K562 (cell line): ENCODE measurements around the gene DLGAP1. TPM values are rescaled to one million over a fixed set of nuclear protein-coding genes. Genes with fewer than 3 reads are reported as not detected.

Experiments
- ATAC-seq: fragments of 200-7000 bp; cut with Tn5 transposase; 3 replicates; pipeline ENCODE4 v1.9.1; 2020; ENCODE audit warnings: moderate library complexity
- BruUV-seq: library from RNA; stranded (reverse); fragments of 400-500 nt; replicated peaks from 2 replicates; lab custom pipeline; 2021; lab: Mats Ljungman, UMichigan
- CTCF ChIA-PET: fragments of 300-600 bp; formaldehyde crosslinking; extraction: SDS; loops from one replicate; lab custom pipeline; 2021; ENCODE audit warnings: low intra/inter-chr PET ratio; lab: Yijun Ruan, JAX
- POLR2A ChIA-PET: fragments of 300-600, 350-650 bp; sonication (Branson Sonifier 250); formaldehyde crosslinking; extraction: SDS; loops from one replicate; lab custom pipeline; 2021; ENCODE audit warnings: antibody characterized with exemption, inconsistent platforms; lab: Yijun Ruan, JAX
- DNase-seq, 4 experiments: peaks; one replicate each; pipeline versions ENCODE4 v3.0.0 to v3.0.0-alpha.2; 2011 to 2018; ENCODE audit warnings: low spot score in 3 of 4, mixed read lengths in 3 of 4; ENCODE audit errors: extremely low read depth in 1 of 4
- FAIRE-seq: peaks from 2 replicates; lab custom pipeline; 2011; peaks lifted over from hg19 to GRCh38; lab: Jason Lieb, UNC
- H2AFZ ChIP-seq: 2 replicates; pipeline ENCODE4 v1.6.0; 2011; ENCODE audit warnings: low read depth, low read length, control low read depth, inconsistent platforms
- H3K27ac ChIP-seq: fragments of 200-600 bp; 3 replicates; pipeline ENCODE4 v1.8.0; 2011; ENCODE audit warnings: low read depth, mild to moderate bottlenecking, control low read depth, inconsistent platforms, low read length, moderate library complexity, mixed read lengths; ENCODE audit errors: extremely low read depth
- H3K27me3 ChIP-seq, 2 experiments: fragments of 300-600 bp in 1 of 2; 2 replicates in 1 of 2; 3 replicates in 1 of 2; pipeline versions ENCODE4 v1.6.0 to v1.8.0; 2011; ENCODE audit warnings: inconsistent platforms in 2 of 2, low read length in 2 of 2, mild to moderate bottlenecking in 1 of 2, mixed read lengths in 1 of 2, moderate library complexity in 1 of 2; ENCODE audit not compliant: control insufficient read depth in 2 of 2, insufficient read depth in 2 of 2
- H3K36me3 ChIP-seq: fragments of 300-600 bp; 3 replicates; pipeline ENCODE4 v1.8.0; 2011; ENCODE audit warnings: mild to moderate bottlenecking, low read length, inconsistent platforms; ENCODE audit not compliant: control insufficient read depth, insufficient read depth
- H3K4me1 ChIP-seq, 2 experiments: fragments of 200-600 bp in 1 of 2; replicated peaks in 1 of 2; 2 replicates in 1 of 2; 3 replicates in 1 of 2; pipeline versions ENCODE4 v1.5.1 to v1.8.0; 2011; ENCODE audit warnings: inconsistent platforms in 2 of 2, low read length in 2 of 2, mild to moderate bottlenecking in 1 of 2, mixed read lengths in 1 of 2, moderate library complexity in 1 of 2; ENCODE audit not compliant: control insufficient read depth in 2 of 2, insufficient read depth in 2 of 2
- H3K4me2 ChIP-seq: 2 replicates; pipeline ENCODE4 v1.6.1; 2011; ENCODE audit warnings: low read length, control low read depth, inconsistent platforms, mixed read lengths; ENCODE audit not compliant: insufficient read depth
- H3K4me3 ChIP-seq: fragments of 200-600 bp; sonication (generic), shearing (Covaris generic); 2 replicates; pipeline ENCODE4 v1.5.1; 2016; ENCODE audit warnings: control low read depth, inconsistent platforms
- H3K79me2 ChIP-seq: fragments of 200-600 bp; 3 replicates; pipeline ENCODE4 v1.8.0; 2011; ENCODE audit warnings: low read length, inconsistent platforms; ENCODE audit not compliant: control insufficient read depth, insufficient read depth
- H3K9ac ChIP-seq, 2 experiments: 2 replicates each; pipeline versions ENCODE4 v1.6.0 to v1.6.1; 2011; ENCODE audit warnings: low read depth in 2 of 2, low read length in 2 of 2, control low read depth in 1 of 2, inconsistent platforms in 1 of 2, mild to moderate bottlenecking in 1 of 2, mixed read lengths in 1 of 2; ENCODE audit not compliant: insufficient read depth in 1 of 2
- H3K9me1 ChIP-seq: one replicate; pipeline ENCODE4 v1.6.0; 2011; ENCODE audit warnings: inconsistent platforms, mild to moderate bottlenecking, low read length, moderate library complexity; ENCODE audit not compliant: control insufficient read depth, insufficient read depth
- H3K9me3 ChIP-seq: replicated peaks from 2 replicates; pipeline ENCODE4 v1.5.1; 2011; ENCODE audit warnings: low read depth, low read length, inconsistent platforms; ENCODE audit not compliant: control insufficient read depth, insufficient read depth
- H4K20me1 ChIP-seq: replicated peaks from 2 replicates; pipeline ENCODE4 v1.6.1; 2011; ENCODE audit warnings: low read length, inconsistent platforms, mixed read lengths; ENCODE audit not compliant: control insufficient read depth, insufficient read depth
- MED1 ChIP-seq: sonication (generic); formaldehyde crosslinking; IDR thresholded peaks from 2 replicates; pipeline ENCODE4 v1.8.1; 2023; ENCODE audit warnings: missing genetic modification reagents, borderline replicate concordance
- MTA1 ChIP-seq: fragments of 450-650 bp; IDR thresholded peaks from 2 replicates; pipeline ENCODE4 v1.6.1; 2017; ENCODE audit warnings: borderline replicate concordance
- ZNF444 ChIP-seq: fragments of 250-450 bp; sonication (Bioruptor Pico); IDR thresholded peaks from 2 replicates; pipeline ENCODE4 v1.4.0; 2020; ENCODE audit warnings: mild to moderate bottlenecking, moderate library complexity
- WGBS: fragments of 100-300 bp; shearing (Covaris generic); methylation state at CpG from one replicate; pipeline ENCODE4 v1.1.6; 2016; ENCODE audit warnings: low coverage, mixed read lengths; ENCODE audit not compliant: insufficient coverage; ENCODE audit errors: missing lambda C conversion rate; 5-methylcytosine and 5-hydroxymethylcytosine counted together
- in situ Hi-C: fragments of 300-500 bp; cut with MboI; formaldehyde crosslinking; loops from 4 replicates; pipeline ENCODE4 v1.15.0; 2018; ENCODE audit warnings: inconsistent platforms, mixed read lengths
- intact Hi-C: fragments of 100-400 bp; cut with micrococcal nuclease; formaldehyde crosslinking; loops from 2 replicates; pipeline ENCODE4 v1.14.2; 2022
- polyA plus RNA-seq, 8 experiments: library from polyadenylated mRNA; depleted of rRNA in 4 of 8; stranded (reverse) in 5 of 8; unstranded in 3 of 8; fragments of >200 nt; fragmentation: Nextera tagmentation in 2 of 8; fragmentation: Illumina TruSeq in 1 of 8; extraction: Ambion mirVana in 2 of 8; extraction: Trizol in 1 of 8; gene quantifications; 2 replicates each; pipeline versions ENCODE4 v1.2.1 to v1.2.3, GENCODE V29; 2011 to 2014; ENCODE audit warnings: inconsistent platforms in 1 of 8, missing spikeins in 1 of 8
- total RNA-seq, 7 experiments: library from RNA; depleted of rRNA in 6 of 7; stranded (reverse); fragments of >200 nt in 6 of 7; fragmentation: Illumina TruSeq in 2 of 7; extraction: Trizol in 2 of 7; gene quantifications; 2 replicates each; pipeline versions ENCODE4 v1.2.1 to v1.2.3, GENCODE V29; 2011 to 2021; ENCODE audit warnings: low replicate concordance in 1 of 7
- TF ChIP-seq, protein P1 (sequence below): fragments of 450-650 bp; IDR thresholded peaks from 2 replicates; pipeline ENCODE4 v1.6.1; 2014; ENCODE audit warnings: low read depth, mild to moderate bottlenecking, moderate library complexity, borderline replicate concordance

Gene DLGAP1
- total and polyA plus RNA-seq, 9 of the 15 experiments (the other 6 are each of a cell fraction or from before 2014, with no cell fraction given), result 0.04 to 0.22 (median 0.08) TPM

DNA sequence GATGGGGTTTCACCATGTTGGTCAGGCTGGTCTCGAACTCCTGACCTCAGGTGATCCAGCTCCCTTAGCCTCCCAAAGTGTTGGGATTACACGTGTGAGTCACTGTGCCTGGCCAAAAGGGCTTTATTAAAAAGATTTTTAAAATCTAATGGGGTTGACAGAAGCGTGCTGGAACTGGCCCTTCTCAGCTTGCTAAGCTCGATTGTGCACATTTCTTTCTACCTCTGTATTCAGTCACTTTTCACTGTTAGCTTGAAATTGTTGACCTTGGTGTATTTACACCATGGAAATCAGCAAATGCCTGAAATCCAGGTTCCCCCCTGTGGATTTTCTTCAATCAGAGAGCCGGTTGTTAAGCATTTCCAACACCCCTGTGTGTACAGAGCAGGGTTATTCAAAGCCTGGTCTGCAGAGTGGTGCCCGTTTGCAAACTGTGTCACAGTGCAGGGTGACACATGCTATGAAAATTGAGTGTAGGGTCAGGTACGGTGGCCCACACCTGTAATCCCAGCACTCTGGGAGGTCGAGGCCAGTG is 864.9 kb downstream of the DLGAP1 start:
- FAIRE-seq (no peak), ATAC-seq (no peak), DNase-seq (no peak)
- Histone ChIP-seq H3K4me1 (peaks cover 19 to 38% of the 10 kb centered on the region in 2 experiments), H3K79me2 (peaks cover 9% of the 10 kb centered on the region; the same call in 2 of the 3 replicates), H2AFZ (0 out of 2 replicates have a peak overlapping the region, but pooled peaks have one; percentile 10), H3K9me3 (no peaks in the 10 kb centered on the region), H3K4me3 (no peak overlapping the region), H3K9ac (no peak overlapping the region), H3K36me3 (no peaks in the 10 kb centered on the region), H4K20me1 (no peaks in the 10 kb centered on the region), H3K27me3 (no peaks in the 10 kb centered on the region), H3K9me1 (no peaks in the 10 kb centered on the region), H3K4me2 (no peak overlapping the region), H3K27ac (no peak overlapping the region)
- no TSS peak for BruUV-seq
- 65% methylated on average over 8 of the region's 8 CpGs for WGBS
- POLR2A ChIA-PET, result interaction anchor here (0.6 to 2.0 kb wide), 3 partner anchors 13 to 61 kb away, joined by 3 to 8 read pairs (median 3); no protein-coding TSS in a partner anchor
- CTCF ChIA-PET, result no interaction called here
- intact Hi-C loops, result no loop called here
- in situ Hi-C loops, result no loop called here
- TF ChIP-seq MED1 (CRISPR knock-in tag) (no peak), MTA1 (no peak), ZNF444 (CRISPR knock-in tag) (no peak)
- TF ChIP-seq, protein P1, sequence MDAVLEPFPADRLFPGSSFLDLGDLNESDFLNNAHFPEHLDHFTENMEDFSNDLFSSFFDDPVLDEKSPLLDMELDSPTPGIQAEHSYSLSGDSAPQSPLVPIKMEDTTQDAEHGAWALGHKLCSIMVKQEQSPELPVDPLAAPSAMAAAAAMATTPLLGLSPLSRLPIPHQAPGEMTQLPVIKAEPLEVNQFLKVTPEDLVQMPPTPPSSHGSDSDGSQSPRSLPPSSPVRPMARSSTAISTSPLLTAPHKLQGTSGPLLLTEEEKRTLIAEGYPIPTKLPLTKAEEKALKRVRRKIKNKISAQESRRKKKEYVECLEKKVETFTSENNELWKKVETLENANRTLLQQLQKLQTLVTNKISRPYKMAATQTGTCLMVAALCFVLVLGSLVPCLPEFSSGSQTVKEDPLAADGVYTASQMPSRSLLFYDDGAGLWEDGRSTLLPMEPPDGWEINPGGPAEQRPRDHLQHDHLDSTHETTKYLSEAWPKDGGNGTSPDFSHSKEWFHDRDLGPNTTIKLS, result no peak
